ENCODE results near the gene COL5A3.
A peak's percentile ranks its signal among the peaks of the same experiment; 100 is the strongest.
"Not testable (repeated sequence)": the region's sequence is repeated elsewhere in the genome, so short reads cannot be mapped to it uniquely, and the experiment has no call there.

The COL5A3 gene

GRCh38 chr19:10027158-10027997, 17.1 kb upstream of the COL5A3 start:
- POLR2A ChIA-PET = no interaction called here
- peak; percentile 97 for DNase-seq (ENCODE audit: extremely low spot score)
- CTCF ChIA-PET = interaction anchor here (0.5 to 1.8 kb wide), 11 partner anchors 10 to 225 kb away, joined by 3 to 25 read pairs (median 4); partner anchors contain the start of gene P2RY11
- TF ChIP-seq ARNT (IDR thresholded peaks at IDR 0.05) (0 out of 2 replicates have a peak, but pooled peaks have one; percentile 39), FOXA1 (IDR thresholded peaks at IDR 0.05) (no peak), LEF1 (IDR thresholded peaks at IDR 0.05; ENCODE audit: borderline replicate concordance) (no peak), NFRKB (IDR thresholded peaks at IDR 0.05) (no peak), L3MBTL2 (conservative IDR thresholded peaks at IDR 0.05) (no peak), SUZ12 (IDR thresholded peaks at IDR 0.05) (no peak), PKNOX1 (IDR thresholded peaks at IDR 0.05) (peak; percentile 88), TARDBP (IDR thresholded peaks at IDR 0.05) (no peak), SP1 (IDR thresholded peaks at IDR 0.05) (no peak), CTBP1 (IDR thresholded peaks at IDR 0.05; ENCODE audit: borderline replicate concordance) (no peak), ZNF384 (IDR thresholded peaks at IDR 0.05) (no peak), HDGF (IDR thresholded peaks at IDR 0.05; ENCODE audit: borderline replicate concordance) (no peak), ELF4 (IDR thresholded peaks at IDR 0.05) (no peak), FOXK2 (IDR thresholded peaks at IDR 0.05) (no peak), BHLHE40 (IDR thresholded peaks at IDR 0.05; ENCODE audit: borderline replicate concordance) (no peak), FOXM1 (IDR thresholded peaks at IDR 0.05; ENCODE audit: borderline replicate concordance) (peak; percentile 89)

DNA sequence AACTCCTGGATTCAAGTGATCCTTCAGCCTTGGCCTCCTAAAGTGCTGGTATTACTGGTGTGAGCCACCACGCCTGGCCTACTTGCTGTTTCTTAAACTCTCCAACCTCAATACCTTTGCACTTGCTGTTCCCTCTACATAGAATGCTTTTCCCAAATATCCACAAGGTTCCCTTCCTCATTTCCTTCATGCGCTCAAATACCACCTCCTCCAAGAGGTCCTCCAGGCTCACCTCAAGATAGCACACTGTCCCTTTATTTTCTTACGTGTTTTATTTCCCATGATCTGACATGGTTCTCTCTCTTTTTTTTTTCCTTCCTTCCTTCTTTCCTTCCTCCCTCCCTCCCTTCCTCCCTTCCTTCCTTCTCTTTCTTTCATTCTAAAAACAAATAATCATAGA, 16.4 kb upstream of the COL5A3 start:
- no peak for TF ChIP-seq FOXA1 (IDR thresholded peaks at IDR 0.05)
- TF ChIP-seq FOXM1 (IDR thresholded peaks at IDR 0.05; ENCODE audit: borderline replicate concordance) = no peak
- no peak for TF ChIP-seq ARNT (IDR thresholded peaks at IDR 0.05)
- TF ChIP-seq FOXK2 (IDR thresholded peaks at IDR 0.05) = no peak
- no peak for TF ChIP-seq ELF4 (IDR thresholded peaks at IDR 0.05)
- TF ChIP-seq ZNF384 (IDR thresholded peaks at IDR 0.05) = no peak
- TF ChIP-seq L3MBTL2 (conservative IDR thresholded peaks at IDR 0.05) = no peak
- TF ChIP-seq BHLHE40 (IDR thresholded peaks at IDR 0.05; ENCODE audit: borderline replicate concordance) = no peak
- POLR2A ChIA-PET = no interaction called here
- CTCF ChIA-PET = interaction anchor here (0.6 to 1.8 kb wide), 5 partner anchors 10 to 151 kb away, joined by 3 to 25 read pairs (median 4); no protein-coding TSS in a partner anchor

GRCh38 chr19:10023096-10023495, 12.8 kb upstream of the COL5A3 start:
- POLR2A ChIA-PET; DNase-seq (ENCODE audit: extremely low spot score): not testable (repeated sequence)
- CTCF ChIA-PET = interaction anchor here (0.6 kb wide), 1 partner anchor 23 kb away, joined by 5 read pairs; no protein-coding TSS in a partner anchor

More for the DNA sequence above, 16.4 kb upstream of the COL5A3 start:
- DNase-seq (ENCODE audit: extremely low spot score) = no peak

DNA sequence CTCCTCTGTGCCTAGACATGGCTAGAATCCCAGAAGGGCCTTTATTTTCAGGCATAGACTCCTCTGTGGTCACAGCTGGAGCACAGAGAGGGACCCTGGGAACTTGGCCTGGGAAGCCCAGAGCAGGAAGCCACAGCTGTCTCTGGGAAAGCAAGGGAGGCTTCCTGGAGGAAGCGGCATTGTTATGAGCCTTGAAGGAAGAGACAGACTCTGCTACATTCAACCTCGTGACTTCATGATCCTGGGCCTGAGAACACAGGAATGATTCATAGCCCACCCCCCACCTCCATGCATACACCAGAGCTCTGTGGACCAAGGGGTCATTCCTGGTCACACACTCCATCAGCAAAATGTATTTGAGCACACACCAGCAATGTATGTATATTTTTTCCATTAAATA, 11.6 kb upstream of the COL5A3 start:
- no peak for TF ChIP-seq SUZ12 (IDR thresholded peaks at IDR 0.05)
- TF ChIP-seq SP1 (IDR thresholded peaks at IDR 0.05) = no peak
- no peak for DNase-seq (ENCODE audit: extremely low spot score)
- CTCF ChIA-PET = interaction anchor here (0.5 to 0.7 kb wide), 3 partner anchors 20 to 1456 kb away, joined by 3 to 4 read pairs (median 3); no protein-coding TSS in a partner anchor
- POLR2A ChIA-PET = no interaction called here

DNA sequence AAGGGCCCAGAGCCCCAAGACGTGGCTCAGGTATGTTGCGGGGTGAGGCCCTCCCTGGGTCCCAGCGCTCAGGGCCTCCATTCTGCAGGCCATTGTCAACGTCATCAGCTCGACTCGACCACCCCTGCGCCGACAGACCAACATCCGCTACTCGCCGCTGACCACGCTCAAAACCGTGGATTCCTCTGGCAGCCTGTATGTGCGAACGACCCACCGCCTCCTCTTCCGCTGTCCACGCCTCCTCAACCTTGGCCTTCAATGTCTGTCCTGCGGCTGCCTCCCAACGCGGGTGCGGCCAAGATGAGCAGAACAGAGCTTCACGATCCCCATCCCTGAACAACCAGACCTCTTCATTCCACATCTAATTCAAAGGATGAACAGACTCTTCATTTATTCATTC, 11.1 kb upstream of the COL5A3 start:
- TF ChIP-seq HDGF (IDR thresholded peaks at IDR 0.05; ENCODE audit: borderline replicate concordance) = no peak
- no peak for TF ChIP-seq FOXK2 (IDR thresholded peaks at IDR 0.05)
- TF ChIP-seq ARNT (IDR thresholded peaks at IDR 0.05) = no peak
- TF ChIP-seq L3MBTL2 (conservative IDR thresholded peaks at IDR 0.05) = no peak
- TF ChIP-seq ZNF384 (IDR thresholded peaks at IDR 0.05) = no peak
- no peak for TF ChIP-seq TARDBP (IDR thresholded peaks at IDR 0.05)
- TF ChIP-seq SP1 (IDR thresholded peaks at IDR 0.05) = no peak
- no peak for TF ChIP-seq ELF4 (IDR thresholded peaks at IDR 0.05)
- no peak for TF ChIP-seq PKNOX1 (IDR thresholded peaks at IDR 0.05)
- POLR2A ChIA-PET = no interaction called here
- CTCF ChIA-PET = no interaction called here
- no peak for DNase-seq (ENCODE audit: extremely low spot score)

DNA sequence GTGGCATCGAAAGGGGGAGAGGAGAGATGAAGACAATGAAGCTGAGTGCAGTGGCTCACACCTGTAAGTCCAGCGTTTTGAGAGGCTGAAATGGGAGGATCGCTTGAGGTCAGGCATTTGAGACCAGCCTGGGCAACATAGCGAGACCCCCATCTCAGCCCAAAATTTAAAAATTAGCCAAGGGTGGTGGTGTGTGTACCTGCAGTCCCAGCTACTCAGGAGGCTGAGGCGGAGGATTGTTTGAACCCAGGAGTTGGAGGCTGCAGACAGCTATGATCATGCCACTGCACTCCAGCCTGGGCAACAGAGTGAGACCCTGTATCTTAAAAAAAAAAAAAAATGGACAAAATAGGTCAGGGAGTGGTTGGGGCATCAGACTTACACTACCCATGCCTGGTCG, 10.5 kb upstream of the COL5A3 start:
- ChIA-PET CTCF (no interaction called here), POLR2A (interaction anchor here (0.6 kb wide), 1 partner anchor 9 kb away, joined by 3 read pairs; no protein-coding TSS in a partner anchor)
- TF ChIP-seq TARDBP (IDR thresholded peaks at IDR 0.05) (no peak), FOXK2 (IDR thresholded peaks at IDR 0.05) (no peak), CTBP1 (IDR thresholded peaks at IDR 0.05; ENCODE audit: borderline replicate concordance) (no peak), LEF1 (IDR thresholded peaks at IDR 0.05; ENCODE audit: borderline replicate concordance) (no peak), ARNT (IDR thresholded peaks at IDR 0.05) (no peak), ELF4 (IDR thresholded peaks at IDR 0.05) (no peak), ZNF384 (IDR thresholded peaks at IDR 0.05) (no peak), BHLHE40 (IDR thresholded peaks at IDR 0.05; ENCODE audit: borderline replicate concordance) (no peak), FOXA1 (IDR thresholded peaks at IDR 0.05) (no peak), SUZ12 (IDR thresholded peaks at IDR 0.05) (no peak), FOXM1 (IDR thresholded peaks at IDR 0.05; ENCODE audit: borderline replicate concordance) (no peak), SP1 (IDR thresholded peaks at IDR 0.05) (no peak), PKNOX1 (IDR thresholded peaks at IDR 0.05) (no peak)
- DNase-seq (ENCODE audit: extremely low spot score) = no peak
